Liver (tissue), 9 donors: ENCODE data around the gene SMG6. TPM values are rescaled to one million over a fixed set of nuclear protein-coding genes. Genes with fewer than 3 reads are reported as not detected.

ENCODE experiments used
- DNase-seq: peaks from one replicate; pipeline ENCODE4 v3.0.0-alpha.2; 2017; ENCODE audit warnings: low spot score
- H3K27ac ChIP-seq, 2 donors: one replicate each; pipeline ENCODE4 v1.7.0; 2013; ENCODE audit warnings: inconsistent platforms in 2 of 2, low read length in 2 of 2, control low read depth in 1 of 2, low read depth in 1 of 2, mild to moderate bottlenecking in 1 of 2
- H3K27me3 ChIP-seq, 4 donors: one replicate each; pipeline versions ENCODE4 v1.6.1 to v1.7.0; 2013; ENCODE audit warnings: low read length in 3 of 4, inconsistent platforms in 1 of 4, mild to moderate bottlenecking in 1 of 4, moderate library complexity in 1 of 4; ENCODE audit not compliant: control insufficient read depth in 4 of 4, insufficient read depth in 4 of 4
- H3K36me3 ChIP-seq, 4 donors: one replicate each; pipeline versions ENCODE4 v1.6.1 to v1.7.0; 2013; ENCODE audit warnings: low read length in 3 of 4, mild to moderate bottlenecking in 3 of 4, low read depth in 1 of 4, moderate library complexity in 1 of 4; ENCODE audit not compliant: control insufficient read depth in 4 of 4, insufficient read depth in 3 of 4
- H3K4me1 ChIP-seq, 4 donors: one replicate each; pipeline versions ENCODE4 v1.6.1 to v1.7.0; 2013; ENCODE audit warnings: low read length in 3 of 4, mild to moderate bottlenecking in 3 of 4, moderate library complexity in 1 of 4; ENCODE audit not compliant: control insufficient read depth in 4 of 4, insufficient read depth in 4 of 4
- H3K4me3 ChIP-seq, 3 donors: one replicate each; pipeline versions ENCODE4 v1.6.1 to v1.7.0; 2013; ENCODE audit warnings: low read length in 3 of 3, control low read depth in 1 of 3, low read depth in 1 of 3, mild to moderate bottlenecking in 1 of 3
- H3K9ac ChIP-seq, 2 donors: one replicate each; pipeline ENCODE4 v1.7.0; 2013; ENCODE audit warnings: low read length in 2 of 2, mild to moderate bottlenecking in 2 of 2, moderate library complexity in 2 of 2, control low read depth in 1 of 2, low read depth in 1 of 2
- H3K9me3 ChIP-seq, 4 donors: one replicate each; pipeline versions ENCODE4 v1.6.1 to v1.7.0; 2013; ENCODE audit warnings: low read length in 3 of 4; ENCODE audit not compliant: control insufficient read depth in 4 of 4
- ATF3 ChIP-seq: IDR thresholded peaks from 2 replicates; pipeline ENCODE4 v1.6.1; 2016; ENCODE audit warnings: antibody characterized with exemption
- EGR1 ChIP-seq, 2 donors: IDR thresholded peaks; 2 replicates each; pipeline ENCODE4 v1.6.1; 2016 to 2018; ENCODE audit warnings: antibody characterized with exemption in 2 of 2, low read depth in 2 of 2
- FOXA1 ChIP-seq: IDR thresholded peaks from 2 replicates; pipeline ENCODE4 v1.6.1; 2016; ENCODE audit warnings: antibody characterized with exemption
- FOXA2 ChIP-seq: IDR thresholded peaks from 2 replicates; pipeline ENCODE4 v1.6.1; 2016; ENCODE audit warnings: antibody characterized with exemption
- GABPA ChIP-seq, 2 donors: IDR thresholded peaks in 1 of 2; conservative IDR thresholded peaks in 1 of 2; 2 replicates each; pipeline ENCODE4 v1.6.1; 2016; ENCODE audit warnings: antibody characterized with exemption in 2 of 2, mild to moderate bottlenecking in 1 of 2, moderate library complexity in 1 of 2
- HNF4A ChIP-seq, 2 donors: conservative IDR thresholded peaks; 2 replicates each; pipeline ENCODE4 v1.6.1; 2016; ENCODE audit warnings: antibody characterized with exemption in 2 of 2, mild to moderate bottlenecking in 2 of 2
- JUND ChIP-seq, 2 donors: IDR thresholded peaks; 2 replicates each; pipeline ENCODE4 v1.6.1; 2016; ENCODE audit warnings: antibody characterized with exemption in 2 of 2
- MAX ChIP-seq: IDR thresholded peaks from 2 replicates; pipeline ENCODE4 v1.6.1; 2016; ENCODE audit warnings: antibody characterized with exemption
- NR2F2 ChIP-seq: IDR thresholded peaks from 2 replicates; pipeline ENCODE4 v1.6.1; 2016; ENCODE audit warnings: antibody characterized with exemption
- RAD21 ChIP-seq, 2 donors: IDR thresholded peaks; 2 replicates each; pipeline ENCODE4 v1.6.1; 2016; ENCODE audit warnings: antibody characterized with exemption in 2 of 2, mild to moderate bottlenecking in 2 of 2
- RXRA ChIP-seq, 2 donors: IDR thresholded peaks; 2 replicates each; pipeline ENCODE4 v1.6.1; 2017 to 2018; ENCODE audit warnings: antibody characterized with exemption in 2 of 2, mild to moderate bottlenecking in 1 of 2
- SP1 ChIP-seq: IDR thresholded peaks from 2 replicates; pipeline ENCODE4 v1.6.1; 2018; ENCODE audit warnings: antibody characterized with exemption, mild to moderate bottlenecking
- TAF1 ChIP-seq: conservative IDR thresholded peaks from 2 replicates; pipeline ENCODE4 v1.6.1; 2016; ENCODE audit warnings: antibody characterized with exemption, mild to moderate bottlenecking
- YY1 ChIP-seq: IDR thresholded peaks from 2 replicates; pipeline ENCODE4 v1.6.1; 2016; ENCODE audit warnings: antibody characterized with exemption, mild to moderate bottlenecking
- WGBS: extraction: QIAGEN DNeasy Blood & Tissue Kit; methylation state at CpG from one replicate; pipeline ENCODE4 v1.1.7; 2013; 5-methylcytosine and 5-hydroxymethylcytosine counted together
- polyA plus RNA-seq, 2 donors: library from polyadenylated mRNA; stranded (reverse) in 1 of 2; unstranded in 1 of 2; fragments of 200-250 nt in 1 of 2; fragments of >200 nt in 1 of 2; fragmentation: Nextera tagmentation in 1 of 2; extraction: Ambion mirVana in 1 of 2; gene quantifications; one replicate each; pipeline versions ENCODE4 v1.2.1 to v1.2.3, GENCODE V29; 2013 to 2015
- total RNA-seq, 2 donors: library from RNA; depleted of rRNA; stranded (reverse); fragments of >200 nt; gene quantifications; one replicate each; pipeline ENCODE4 v1.2.3, GENCODE V29; 2014
- TF ChIP-seq, protein P1 (sequence below): IDR thresholded peaks from 2 replicates; pipeline ENCODE4 v1.6.1; 2016; ENCODE audit warnings: antibody characterized with exemption
- TF ChIP-seq, protein P2 (sequence below): fragments of 150-350 bp; IDR thresholded peaks from 2 replicates; pipeline ENCODE4 v1.5.1; 2017; ENCODE audit warnings: improper control_type of control experiment, low read depth, low read length; ENCODE audit not compliant: missing input control
- donor health status: healthy.
- donor health status: healthy.
- donor health status: healthy.
- donor health status: healthy.
- donor health status: healthy.

SMG6 gene
- total and polyA plus RNA-seq, 4 donors = 4.9 to 12.0 (median 8.2) TPM

DNA sequence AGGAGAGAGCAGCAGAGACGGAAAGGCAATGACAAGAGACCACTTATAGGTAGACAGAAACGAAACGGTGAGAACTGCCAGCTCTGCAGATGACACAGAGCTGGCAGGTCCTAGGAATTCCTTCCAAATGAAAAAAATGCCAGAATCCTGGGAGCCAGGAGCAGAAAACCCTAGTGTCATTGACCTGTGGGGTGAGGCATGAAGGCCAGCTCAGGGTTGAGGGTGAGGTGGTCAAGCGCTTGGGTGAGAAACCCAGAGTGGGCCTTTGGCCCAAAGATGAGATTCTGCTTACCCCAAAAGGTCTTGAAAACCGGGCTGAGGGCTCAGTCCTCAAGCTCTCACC, 239.5 kb downstream of the SMG6 start:
- TF ChIP-seq TAF1 = no peak
- peak; percentile 35 to 87 for TF ChIP-seq RXRA (IDR thresholded peaks at IDR 0.05)
- peak in 1 of 2 donors; percentile 7 for TF ChIP-seq HNF4A (conservative IDR thresholded peaks at IDR 0.05)
- TF ChIP-seq RAD21 (IDR thresholded peaks at IDR 0.05) = no peak
- peaks cover 0 to 31% (median 17%) of the 10 kb centered on the region in 4 donors for H3K4me1 ChIP-seq
- WGBS = 40% methylated on average over 5 of the region's 5 CpGs

DNA sequence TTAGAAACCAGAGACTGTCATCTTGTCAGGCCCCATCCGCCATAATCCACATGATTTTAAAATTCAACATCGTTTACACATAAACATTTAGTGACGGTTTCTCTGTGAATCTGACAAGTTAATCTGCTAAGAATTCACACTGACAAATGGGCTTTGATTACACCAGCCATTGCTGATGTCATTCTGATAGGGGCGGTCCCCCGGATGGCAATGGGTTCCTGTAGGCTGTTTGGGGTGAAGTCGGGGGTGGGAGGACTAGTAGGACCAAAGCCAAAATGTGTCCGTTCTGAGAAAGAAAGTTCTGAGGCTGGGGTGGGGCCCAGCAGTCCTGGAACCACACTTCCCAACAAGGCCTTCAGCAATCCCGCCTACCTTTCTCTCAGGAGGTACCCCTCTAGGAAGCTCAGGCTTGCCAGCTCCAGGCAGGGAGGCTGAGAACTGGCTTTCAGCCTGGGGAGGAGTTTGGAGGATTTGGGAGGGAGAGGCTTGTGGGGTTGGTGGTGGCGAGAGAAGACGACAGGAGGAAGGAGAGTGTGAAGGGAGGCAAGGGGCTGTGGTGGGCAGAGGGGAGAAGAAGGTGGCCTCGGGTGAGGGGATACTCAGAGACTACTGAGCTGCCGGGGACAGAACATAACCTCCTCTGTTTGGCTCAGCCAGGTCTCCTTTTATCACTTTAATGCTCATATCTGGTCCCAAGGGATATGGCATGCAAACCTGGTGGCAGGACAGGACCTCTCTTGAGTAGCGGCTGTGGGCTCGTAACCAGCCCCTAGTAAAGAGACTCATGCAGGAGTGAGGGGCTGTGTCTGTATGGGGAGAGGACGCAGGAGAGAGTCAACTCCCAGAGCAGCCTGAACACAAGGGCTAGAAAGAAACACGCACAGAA, 240.1 kb downstream of the SMG6 start:
- 80% methylated on average over 16 of the region's 16 CpGs for WGBS
- Histone ChIP-seq H3K27me3 (no peaks in the 10 kb centered on the region), H3K4me3 (no peak overlapping the region), H3K27ac (peak overlapping the region; percentile 22 to 66), H3K4me1 (peaks cover 0 to 33% (median 18%) of the 10 kb centered on the region in 4 donors), H3K36me3 (peaks cover under 1 to 9% (median 4%) of the 10 kb centered on the region in 4 donors), H3K9ac (peak overlapping the region in 1 of 2 donors; percentile 7), H3K9me3 (no peaks in the 10 kb centered on the region)
- DNase-seq = no peak
- TF ChIP-seq RAD21 (IDR thresholded peaks at IDR 0.05) (no peak), NR2F2 (no peak), FOXA2 (no peak), EGR1 (IDR thresholded peaks at IDR 0.05; ENCODE audit: low read depth in 2 of 2) (no peak), SP1 (no peak), GABPA (IDR thresholded peaks at IDR 0.05 in 1 of 2, conservative IDR thresholded peaks at IDR 0.05 in 1 of 2) (no peak), MAX (no peak), JUND (IDR thresholded peaks at IDR 0.05) (no peak), RXRA (IDR thresholded peaks at IDR 0.05) (no peak), HNF4A (conservative IDR thresholded peaks at IDR 0.05) (no peak), ATF3 (no peak), YY1 (no peak), FOXA1 (no peak)
- TF ChIP-seq, protein P1, sequence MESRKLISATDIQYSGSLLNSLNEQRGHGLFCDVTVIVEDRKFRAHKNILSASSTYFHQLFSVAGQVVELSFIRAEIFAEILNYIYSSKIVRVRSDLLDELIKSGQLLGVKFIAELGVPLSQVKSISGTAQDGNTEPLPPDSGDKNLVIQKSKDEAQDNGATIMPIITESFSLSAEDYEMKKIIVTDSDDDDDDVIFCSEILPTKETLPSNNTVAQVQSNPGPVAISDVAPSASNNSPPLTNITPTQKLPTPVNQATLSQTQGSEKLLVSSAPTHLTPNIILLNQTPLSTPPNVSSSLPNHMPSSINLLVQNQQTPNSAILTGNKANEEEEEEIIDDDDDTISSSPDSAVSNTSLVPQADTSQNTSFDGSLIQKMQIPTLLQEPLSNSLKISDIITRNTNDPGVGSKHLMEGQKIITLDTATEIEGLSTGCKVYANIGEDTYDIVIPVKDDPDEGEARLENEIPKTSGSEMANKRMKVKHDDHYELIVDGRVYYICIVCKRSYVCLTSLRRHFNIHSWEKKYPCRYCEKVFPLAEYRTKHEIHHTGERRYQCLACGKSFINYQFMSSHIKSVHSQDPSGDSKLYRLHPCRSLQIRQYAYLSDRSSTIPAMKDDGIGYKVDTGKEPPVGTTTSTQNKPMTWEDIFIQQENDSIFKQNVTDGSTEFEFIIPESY = no peak
- TF ChIP-seq, protein P2, sequence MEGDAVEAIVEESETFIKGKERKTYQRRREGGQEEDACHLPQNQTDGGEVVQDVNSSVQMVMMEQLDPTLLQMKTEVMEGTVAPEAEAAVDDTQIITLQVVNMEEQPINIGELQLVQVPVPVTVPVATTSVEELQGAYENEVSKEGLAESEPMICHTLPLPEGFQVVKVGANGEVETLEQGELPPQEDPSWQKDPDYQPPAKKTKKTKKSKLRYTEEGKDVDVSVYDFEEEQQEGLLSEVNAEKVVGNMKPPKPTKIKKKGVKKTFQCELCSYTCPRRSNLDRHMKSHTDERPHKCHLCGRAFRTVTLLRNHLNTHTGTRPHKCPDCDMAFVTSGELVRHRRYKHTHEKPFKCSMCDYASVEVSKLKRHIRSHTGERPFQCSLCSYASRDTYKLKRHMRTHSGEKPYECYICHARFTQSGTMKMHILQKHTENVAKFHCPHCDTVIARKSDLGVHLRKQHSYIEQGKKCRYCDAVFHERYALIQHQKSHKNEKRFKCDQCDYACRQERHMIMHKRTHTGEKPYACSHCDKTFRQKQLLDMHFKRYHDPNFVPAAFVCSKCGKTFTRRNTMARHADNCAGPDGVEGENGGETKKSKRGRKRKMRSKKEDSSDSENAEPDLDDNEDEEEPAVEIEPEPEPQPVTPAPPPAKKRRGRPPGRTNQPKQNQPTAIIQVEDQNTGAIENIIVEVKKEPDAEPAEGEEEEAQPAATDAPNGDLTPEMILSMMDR = no peak

More for the DNA sequence above, 239.5 kb downstream of the SMG6 start:
- Histone ChIP-seq H3K9me3 (no peaks in the 10 kb centered on the region), H3K27ac (peak overlapping the region; percentile 22 to 54), H3K4me3 (no peak overlapping the region), H3K27me3 (no peaks in the 10 kb centered on the region), H3K36me3 (peaks cover 2 to 10% (median 6%) of the 10 kb centered on the region in 4 donors), H3K9ac (no peak overlapping the region)
- DNase-seq = no peak
